Measurements from ENCODE around the gene ARFGAP1. TPM values are rescaled to one million over a fixed set of nuclear protein-coding genes. Genes with fewer than 3 reads are reported as not detected.

Gene ARFGAP1
- total and polyA plus RNA-seq, 2 experiments from 2014 or later = 41.5 to 95.5 TPM

DNA sequence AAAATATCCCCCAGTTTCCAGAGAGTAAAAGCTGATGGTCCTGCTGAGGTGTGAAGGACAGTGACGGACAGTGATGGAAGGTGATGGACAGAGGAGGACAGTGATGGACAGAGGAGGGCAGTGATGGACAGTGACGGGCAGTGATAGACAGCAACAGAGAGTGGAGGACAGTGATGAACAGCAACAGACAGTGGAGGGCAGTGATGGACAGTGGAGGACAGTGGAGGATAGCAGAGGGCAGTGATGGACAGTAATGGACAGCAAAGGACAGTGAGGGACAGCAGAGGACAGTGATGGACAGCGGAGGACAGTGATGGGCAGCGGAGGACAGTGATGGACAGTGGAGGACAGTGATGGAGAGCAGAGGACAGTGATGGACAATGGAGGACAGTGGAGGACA, 15.7 kb upstream of the ARFGAP1 start:
- H3K27ac Mint-ChIP-seq = no peak overlapping the region
- TF ChIP-seq STAT1 (IDR thresholded peaks at IDR 0.05; ENCODE audit: unreplicated experiment) = no peak
- no peak for TF ChIP-seq ZNF114 (CRISPR knock-in tag; IDR thresholded peaks at IDR 0.05)
- no peak for TF ChIP-seq EZH2phosphoT487 (IDR thresholded peaks at IDR 0.05; ENCODE audit: unreplicated experiment)
- no peak for TF ChIP-seq CREB1 (CRISPR knock-in tag; IDR thresholded peaks at IDR 0.05; ENCODE audit: low read depth)

DNA sequence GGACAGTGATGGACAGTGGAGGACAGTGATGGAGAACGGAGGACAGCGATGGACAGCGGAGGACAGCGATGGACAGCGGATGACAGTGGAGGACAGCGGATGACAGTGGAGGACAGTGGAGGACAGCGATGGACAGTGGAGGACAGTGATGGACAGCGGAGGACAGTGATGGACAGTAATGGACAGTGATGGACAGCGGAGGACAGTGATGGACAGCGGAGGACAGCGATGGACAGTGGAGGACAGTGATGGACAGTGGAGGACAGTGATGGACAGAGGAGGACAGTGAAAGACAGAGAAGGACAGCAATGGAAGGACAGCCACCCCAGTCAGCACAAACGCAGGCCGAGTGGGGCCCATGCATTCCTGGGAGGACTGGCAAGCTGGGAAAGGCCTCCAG, 15.0 kb upstream of the ARFGAP1 start:
- H3K4me3 ChIP-seq = no peak overlapping the region
- H3K79me2 ChIP-seq (replicated peaks; ENCODE audit: insufficient read depth) = no peaks in the 10 kb centered on the region
- Mint-ChIP-seq H3K27ac (no peak overlapping the region), H3K9me3 (no peaks in the 10 kb centered on the region), H3K36me3 (ENCODE audit: low read depth) (no peaks in the 10 kb centered on the region; the same call in 2 of the 3 replicates), H3K4me1 (peaks cover 24% of the 10 kb centered on the region), H3K4me3 (no peak overlapping the region), H3K27me3 (ENCODE audit: insufficient read depth, low read depth, poor library complexity) (peaks cover 48% of the 10 kb centered on the region)
- H3K27ac ChIP-seq (ENCODE audit: low read depth) = no peak overlapping the region
- no peaks in the 10 kb centered on the region; the same call in 1 of the 2 replicates for H3K4me1 ChIP-seq (ENCODE audit: insufficient read depth)
- no peaks in the 10 kb centered on the region for H3F3A ChIP-seq (replicated peaks; ENCODE audit: low read depth)
- no peak overlapping the region for H2AFZ ChIP-seq
- DNase-seq (ENCODE audit: low spot score) (no peak), ATAC-seq (no peak)
- H3K36me3 ChIP-seq (ENCODE audit: insufficient read depth) = no peaks in the 10 kb centered on the region
- H4K20me1 ChIP-seq (replicated peaks; ENCODE audit: insufficient read depth) = no peaks in the 10 kb centered on the region
- H3K9me2 ChIP-seq (ENCODE audit: insufficient read depth) = no peaks in the 10 kb centered on the region
- peaks cover 29% of the 10 kb centered on the region for H3K27me3 ChIP-seq (ENCODE audit: insufficient read depth)
- no peak overlapping the region for H3K4me2 ChIP-seq
- TF ChIP-seq CREB1 (CRISPR knock-in tag; IDR thresholded peaks at IDR 0.05; ENCODE audit: low read depth) (no peak), EZH2 (IDR thresholded peaks at IDR 0.05; ENCODE audit: low read depth, unreplicated experiment) (no peak), ZNF331 (CRISPR knock-in tag; IDR thresholded peaks at IDR 0.05; ENCODE audit: low read depth) (no peak), JUNB (IDR thresholded peaks at IDR 0.05; ENCODE audit: unreplicated experiment) (no peak), STAT1 (IDR thresholded peaks at IDR 0.05; ENCODE audit: unreplicated experiment) (no peak), EZH2phosphoT487 (IDR thresholded peaks at IDR 0.05; ENCODE audit: unreplicated experiment) (no peak), POLR2AphosphoS5 (IDR thresholded peaks at IDR 0.05; ENCODE audit: low read depth) (no peak), NANOG (IDR thresholded peaks at IDR 0.05; ENCODE audit: borderline replicate concordance) (no peak), ZNF114 (CRISPR knock-in tag; IDR thresholded peaks at IDR 0.05) (no peak)
- TF ChIP-seq, protein P1, sequence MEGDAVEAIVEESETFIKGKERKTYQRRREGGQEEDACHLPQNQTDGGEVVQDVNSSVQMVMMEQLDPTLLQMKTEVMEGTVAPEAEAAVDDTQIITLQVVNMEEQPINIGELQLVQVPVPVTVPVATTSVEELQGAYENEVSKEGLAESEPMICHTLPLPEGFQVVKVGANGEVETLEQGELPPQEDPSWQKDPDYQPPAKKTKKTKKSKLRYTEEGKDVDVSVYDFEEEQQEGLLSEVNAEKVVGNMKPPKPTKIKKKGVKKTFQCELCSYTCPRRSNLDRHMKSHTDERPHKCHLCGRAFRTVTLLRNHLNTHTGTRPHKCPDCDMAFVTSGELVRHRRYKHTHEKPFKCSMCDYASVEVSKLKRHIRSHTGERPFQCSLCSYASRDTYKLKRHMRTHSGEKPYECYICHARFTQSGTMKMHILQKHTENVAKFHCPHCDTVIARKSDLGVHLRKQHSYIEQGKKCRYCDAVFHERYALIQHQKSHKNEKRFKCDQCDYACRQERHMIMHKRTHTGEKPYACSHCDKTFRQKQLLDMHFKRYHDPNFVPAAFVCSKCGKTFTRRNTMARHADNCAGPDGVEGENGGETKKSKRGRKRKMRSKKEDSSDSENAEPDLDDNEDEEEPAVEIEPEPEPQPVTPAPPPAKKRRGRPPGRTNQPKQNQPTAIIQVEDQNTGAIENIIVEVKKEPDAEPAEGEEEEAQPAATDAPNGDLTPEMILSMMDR (conservative IDR thresholded peaks at IDR 0.05; ENCODE audit: low read depth in 2 of 2) = no peak
- TF ChIP-seq, protein P2, sequence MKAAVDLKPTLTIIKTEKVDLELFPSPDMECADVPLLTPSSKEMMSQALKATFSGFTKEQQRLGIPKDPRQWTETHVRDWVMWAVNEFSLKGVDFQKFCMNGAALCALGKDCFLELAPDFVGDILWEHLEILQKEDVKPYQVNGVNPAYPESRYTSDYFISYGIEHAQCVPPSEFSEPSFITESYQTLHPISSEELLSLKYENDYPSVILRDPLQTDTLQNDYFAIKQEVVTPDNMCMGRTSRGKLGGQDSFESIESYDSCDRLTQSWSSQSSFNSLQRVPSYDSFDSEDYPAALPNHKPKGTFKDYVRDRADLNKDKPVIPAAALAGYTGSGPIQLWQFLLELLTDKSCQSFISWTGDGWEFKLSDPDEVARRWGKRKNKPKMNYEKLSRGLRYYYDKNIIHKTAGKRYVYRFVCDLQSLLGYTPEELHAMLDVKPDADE (IDR thresholded peaks at IDR 0.05) = no peak
- TF ChIP-seq, protein P3, sequence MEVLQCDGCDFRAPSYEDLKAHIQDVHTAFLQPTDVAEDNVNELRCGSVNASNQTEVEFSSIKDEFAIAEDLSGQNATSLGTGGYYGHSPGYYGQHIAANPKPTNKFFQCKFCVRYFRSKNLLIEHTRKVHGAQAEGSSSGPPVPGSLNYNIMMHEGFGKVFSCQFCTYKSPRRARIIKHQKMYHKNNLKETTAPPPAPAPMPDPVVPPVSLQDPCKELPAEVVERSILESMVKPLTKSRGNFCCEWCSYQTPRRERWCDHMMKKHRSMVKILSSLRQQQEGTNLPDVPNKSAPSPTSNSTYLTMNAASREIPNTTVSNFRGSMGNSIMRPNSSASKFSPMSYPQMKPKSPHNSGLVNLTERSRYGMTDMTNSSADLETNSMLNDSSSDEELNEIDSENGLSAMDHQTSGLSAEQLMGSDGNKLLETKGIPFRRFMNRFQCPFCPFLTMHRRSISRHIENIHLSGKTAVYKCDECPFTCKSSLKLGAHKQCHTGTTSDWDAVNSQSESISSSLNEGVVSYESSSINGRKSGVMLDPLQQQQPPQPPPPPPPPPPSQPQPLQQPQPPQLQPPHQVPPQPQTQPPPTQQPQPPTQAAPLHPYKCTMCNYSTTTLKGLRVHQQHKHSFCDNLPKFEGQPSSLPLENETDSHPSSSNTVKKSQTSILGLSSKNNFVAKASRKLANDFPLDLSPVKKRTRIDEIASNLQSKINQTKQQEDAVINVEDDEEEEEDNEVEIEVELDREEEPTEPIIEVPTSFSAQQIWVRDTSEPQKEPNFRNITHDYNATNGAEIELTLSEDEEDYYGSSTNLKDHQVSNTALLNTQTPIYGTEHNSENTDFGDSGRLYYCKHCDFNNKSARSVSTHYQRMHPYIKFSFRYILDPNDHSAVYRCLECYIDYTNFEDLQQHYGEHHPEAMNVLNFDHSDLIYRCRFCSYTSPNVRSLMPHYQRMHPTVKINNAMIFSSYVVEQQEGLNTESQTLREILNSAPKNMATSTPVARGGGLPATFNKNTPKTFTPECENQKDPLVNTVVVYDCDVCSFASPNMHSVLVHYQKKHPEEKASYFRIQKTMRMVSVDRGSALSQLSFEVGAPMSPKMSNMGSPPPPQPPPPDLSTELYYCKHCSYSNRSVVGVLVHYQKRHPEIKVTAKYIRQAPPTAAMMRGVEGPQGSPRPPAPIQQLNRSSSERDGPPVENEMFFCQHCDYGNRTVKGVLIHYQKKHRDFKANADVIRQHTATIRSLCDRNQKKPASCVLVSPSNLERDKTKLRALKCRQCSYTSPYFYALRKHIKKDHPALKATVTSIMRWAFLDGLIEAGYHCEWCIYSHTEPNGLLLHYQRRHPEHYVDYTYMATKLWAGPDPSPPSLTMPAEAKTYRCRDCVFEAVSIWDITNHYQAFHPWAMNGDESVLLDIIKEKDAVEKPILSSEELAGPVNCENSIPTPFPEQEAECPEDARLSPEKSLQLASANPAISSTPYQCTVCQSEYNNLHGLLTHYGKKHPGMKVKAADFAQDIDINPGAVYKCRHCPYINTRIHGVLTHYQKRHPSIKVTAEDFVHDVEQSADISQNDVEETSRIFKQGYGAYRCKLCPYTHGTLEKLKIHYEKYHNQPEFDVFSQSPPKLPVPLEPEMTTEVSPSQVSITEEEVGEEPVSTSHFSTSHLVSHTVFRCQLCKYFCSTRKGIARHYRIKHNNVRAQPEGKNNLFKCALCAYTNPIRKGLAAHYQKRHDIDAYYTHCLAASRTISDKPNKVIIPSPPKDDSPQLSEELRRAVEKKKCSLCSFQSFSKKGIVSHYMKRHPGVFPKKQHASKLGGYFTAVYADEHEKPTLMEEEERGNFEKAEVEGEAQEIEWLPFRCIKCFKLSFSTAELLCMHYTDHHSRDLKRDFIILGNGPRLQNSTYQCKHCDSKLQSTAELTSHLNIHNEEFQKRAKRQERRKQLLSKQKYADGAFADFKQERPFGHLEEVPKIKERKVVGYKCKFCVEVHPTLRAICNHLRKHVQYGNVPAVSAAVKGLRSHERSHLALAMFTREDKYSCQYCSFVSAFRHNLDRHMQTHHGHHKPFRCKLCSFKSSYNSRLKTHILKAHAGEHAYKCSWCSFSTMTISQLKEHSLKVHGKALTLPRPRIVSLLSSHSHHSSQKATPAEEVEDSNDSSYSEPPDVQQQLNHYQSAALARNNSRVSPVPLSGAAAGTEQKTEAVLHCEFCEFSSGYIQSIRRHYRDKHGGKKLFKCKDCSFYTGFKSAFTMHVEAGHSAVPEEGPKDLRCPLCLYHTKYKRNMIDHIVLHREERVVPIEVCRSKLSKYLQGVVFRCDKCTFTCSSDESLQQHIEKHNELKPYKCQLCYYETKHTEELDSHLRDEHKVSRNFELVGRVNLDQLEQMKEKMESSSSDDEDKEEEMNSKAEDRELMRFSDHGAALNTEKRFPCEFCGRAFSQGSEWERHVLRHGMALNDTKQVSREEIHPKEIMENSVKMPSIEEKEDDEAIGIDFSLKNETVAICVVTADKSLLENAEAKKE (CRISPR knock-in tag; IDR thresholded peaks at IDR 0.05) = no peak

More for the DNA sequence above, 15.7 kb upstream of the ARFGAP1 start:
- Mint-ChIP-seq H3K36me3 (ENCODE audit: low read depth) (no peaks in the 10 kb centered on the region; the same call in 2 of the 3 replicates), H3K9me3 (no peaks in the 10 kb centered on the region), H3K27me3 (ENCODE audit: insufficient read depth, low read depth, poor library complexity) (peaks cover 50% of the 10 kb centered on the region), H3K4me3 (no peak overlapping the region; the same call in 2 of the 3 replicates), H3K4me1 (peaks cover 23% of the 10 kb centered on the region)
- peaks cover 36% of the 10 kb centered on the region for H3K27me3 ChIP-seq (ENCODE audit: insufficient read depth)
- H4K20me1 ChIP-seq (replicated peaks; ENCODE audit: insufficient read depth) = no peaks in the 10 kb centered on the region
- H2AFZ ChIP-seq = no peak overlapping the region
- no peaks in the 10 kb centered on the region for H3K36me3 ChIP-seq (ENCODE audit: insufficient read depth)
- no peaks in the 10 kb centered on the region; the same call in 1 of the 2 replicates for H3K4me1 ChIP-seq (ENCODE audit: insufficient read depth)
- no peak overlapping the region for H3K27ac ChIP-seq (ENCODE audit: low read depth)
- no peaks in the 10 kb centered on the region for H3F3A ChIP-seq (replicated peaks; ENCODE audit: low read depth)
- no peak overlapping the region for H3K4me3 ChIP-seq
- no peaks in the 10 kb centered on the region for H3K9me2 ChIP-seq (ENCODE audit: insufficient read depth)
- ATAC-seq = no peak
- no peaks in the 10 kb centered on the region for H3K79me2 ChIP-seq (replicated peaks; ENCODE audit: insufficient read depth)
- no peak for DNase-seq (ENCODE audit: low spot score)
- H3K4me2 ChIP-seq = no peak overlapping the region
